ENCODE measurements around the gene DDX10.

- TF ChIP-seq CTCF (IDR thresholded peaks at IDR 0.05) (no peak), POLR2A (IDR thresholded peaks at IDR 0.05) (no peak)
Measured at GRCh38 chr11:108916935-108917334, 252.1 kb downstream of the DDX10 start.
